ENCODE measurements around the gene ZNF789. TPM values are rescaled to one million over a fixed set of nuclear protein-coding genes. Genes with fewer than 3 reads are reported as not detected.

The ZNF789 gene
- polyA plus RNA-seq, 1 of the 3 experiments (the other 2 are of a cell fraction) = 27.7 TPM

DNA sequence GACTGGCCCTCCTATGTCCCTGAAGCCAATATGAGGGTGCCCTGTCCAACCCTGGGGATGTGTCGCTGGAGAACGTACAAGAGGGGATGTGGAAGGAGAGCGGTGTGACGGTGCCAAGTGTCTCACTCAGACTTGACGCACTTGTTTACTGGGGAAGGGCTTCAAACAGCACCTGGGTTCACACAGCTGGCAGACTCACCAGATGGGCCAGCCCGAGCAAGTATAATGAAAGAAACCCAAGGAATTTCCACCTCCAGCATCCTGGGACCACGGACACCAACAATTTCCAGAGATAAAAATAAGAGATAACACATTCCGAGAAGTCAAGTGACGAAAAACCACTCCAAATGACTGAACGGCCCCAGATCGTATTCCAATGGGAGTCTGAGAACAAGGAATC, 12.0 kb upstream of the ZNF789 start:
- no peaks in the 10 kb centered on the region for H3K27me3 ChIP-seq (ENCODE audit: insufficient read depth)
- H3K79me2 ChIP-seq (ENCODE audit: insufficient read depth) = peaks cover 96% of the 10 kb centered on the region
- ChIA-PET POLR2A (no interaction called here), CTCF (interaction anchor here (0.9 to 1.2 kb wide), 3 partner anchors 11 to 155 kb away, joined by 3 read pairs; no protein-coding TSS in a partner anchor)
- H3K9ac ChIP-seq = no peak overlapping the region
- H4K20me1 ChIP-seq (ENCODE audit: insufficient read depth) = peaks cover 53% of the 10 kb centered on the region
- H3K4me2 ChIP-seq = no peak overlapping the region
- peaks cover 46 to 62% of the 10 kb centered on the region in 2 experiments for H3K36me3 ChIP-seq (replicated peaks in 1 of 2; ENCODE audit: control insufficient read depth in 1 of 2, insufficient read depth in 2 of 2, low read length in 1 of 2)
- no peak overlapping the region for H3K27ac ChIP-seq (ENCODE audit: low read depth in 2 of 2, low read length in 1 of 2)
- 91% methylated on average over 11 of the region's 11 CpGs for WGBS (ENCODE audit: low lambda C conversion rate)
- H2AFZ ChIP-seq (ENCODE audit: low read depth) = no peak overlapping the region
- peaks cover 4 to 8% of the 10 kb centered on the region in 2 experiments; a peak in 2 of 4 replicates for H3K4me1 ChIP-seq (ENCODE audit: control insufficient read depth in 1 of 2, insufficient read depth in 2 of 2, low read depth in 1 of 2, low read length in 1 of 2)
- no peak for TF ChIP-seq SIN3A (IDR thresholded peaks at IDR 0.05; ENCODE audit: borderline replicate concordance, low read depth, low read length)
- no peak for TF ChIP-seq NFIC (IDR thresholded peaks at IDR 0.05; ENCODE audit: borderline replicate concordance)
- TF ChIP-seq EP300 (IDR thresholded peaks at IDR 0.05; ENCODE audit: borderline replicate concordance in 1 of 2, low read depth in 1 of 2, low read length in 1 of 2) = no peak
- no peak for TF ChIP-seq YY1 (IDR thresholded peaks at IDR 0.05; ENCODE audit: low read depth)
- TF ChIP-seq JUND (IDR thresholded peaks at IDR 0.05) = no peak
- TF ChIP-seq, protein P1, sequence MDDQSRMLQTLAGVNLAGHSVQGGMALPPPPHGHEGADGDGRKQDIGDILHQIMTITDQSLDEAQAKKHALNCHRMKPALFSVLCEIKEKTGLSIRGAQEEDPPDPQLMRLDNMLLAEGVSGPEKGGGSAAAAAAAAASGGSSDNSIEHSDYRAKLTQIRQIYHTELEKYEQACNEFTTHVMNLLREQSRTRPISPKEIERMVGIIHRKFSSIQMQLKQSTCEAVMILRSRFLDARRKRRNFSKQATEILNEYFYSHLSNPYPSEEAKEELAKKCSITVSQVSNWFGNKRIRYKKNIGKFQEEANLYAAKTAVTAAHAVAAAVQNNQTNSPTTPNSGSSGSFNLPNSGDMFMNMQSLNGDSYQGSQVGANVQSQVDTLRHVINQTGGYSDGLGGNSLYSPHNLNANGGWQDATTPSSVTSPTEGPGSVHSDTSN (IDR thresholded peaks at IDR 0.05) = no peak
- no peak for TF ChIP-seq TEAD4 (IDR thresholded peaks at IDR 0.05; ENCODE audit: borderline replicate concordance, insufficient read depth)
- no peak for TF ChIP-seq GABPA (IDR thresholded peaks at IDR 0.05; ENCODE audit: low read depth)
- TF ChIP-seq, protein P2, sequence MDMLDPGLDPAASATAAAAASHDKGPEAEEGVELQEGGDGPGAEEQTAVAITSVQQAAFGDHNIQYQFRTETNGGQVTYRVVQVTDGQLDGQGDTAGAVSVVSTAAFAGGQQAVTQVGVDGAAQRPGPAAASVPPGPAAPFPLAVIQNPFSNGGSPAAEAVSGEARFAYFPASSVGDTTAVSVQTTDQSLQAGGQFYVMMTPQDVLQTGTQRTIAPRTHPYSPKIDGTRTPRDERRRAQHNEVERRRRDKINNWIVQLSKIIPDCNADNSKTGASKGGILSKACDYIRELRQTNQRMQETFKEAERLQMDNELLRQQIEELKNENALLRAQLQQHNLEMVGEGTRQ (IDR thresholded peaks at IDR 0.05; ENCODE audit: borderline replicate concordance, low read depth, low read length) = no peak
- DNase-seq = no peak
- peaks cover 33% of the 10 kb centered on the region for H3F3A ChIP-seq (replicated peaks; ENCODE audit: insufficient read depth)
- H3K9me3 ChIP-seq = no peaks in the 10 kb centered on the region
- no peak overlapping the region for H3K4me3 ChIP-seq (ENCODE audit: low read depth in 2 of 2, low read length in 1 of 2)
- H3K9me2 ChIP-seq = no peaks in the 10 kb centered on the region

DNA sequence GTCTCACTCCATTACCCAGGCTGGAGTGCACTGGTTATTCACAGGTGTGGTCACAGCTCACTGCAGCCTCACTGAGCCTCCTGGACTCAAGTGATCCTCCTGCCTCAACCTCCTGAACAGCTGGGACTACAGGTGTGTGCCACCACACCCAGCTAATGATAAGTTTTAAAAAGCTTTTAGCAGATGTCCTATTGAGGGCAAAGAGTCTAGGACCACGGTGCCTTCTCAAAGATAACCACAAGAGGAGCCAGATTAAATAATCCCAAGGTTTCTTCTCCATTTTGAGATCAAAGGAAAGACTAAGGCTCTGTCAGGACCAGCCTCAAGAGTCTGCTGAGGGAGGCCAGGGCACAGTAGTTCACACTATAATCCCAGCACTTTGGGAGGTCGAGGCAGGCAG, 11.5 kb upstream of the ZNF789 start:
- H4K20me1 ChIP-seq (ENCODE audit: insufficient read depth) = peaks cover 53% of the 10 kb centered on the region
- POLR2A ChIA-PET = no interaction called here
- TF ChIP-seq EZH2phosphoT487 (IDR thresholded peaks at IDR 0.05; ENCODE audit: borderline replicate concordance, low read depth) = no peak
- TF ChIP-seq RXRA (IDR thresholded peaks at IDR 0.05; ENCODE audit: borderline replicate concordance, low read depth) = no peak
- no peak for TF ChIP-seq NFIC (IDR thresholded peaks at IDR 0.05; ENCODE audit: borderline replicate concordance)
- TF ChIP-seq TEAD4 (IDR thresholded peaks at IDR 0.05; ENCODE audit: borderline replicate concordance, insufficient read depth) = no peak
- no peak for TF ChIP-seq MEF2A (IDR thresholded peaks at IDR 0.05; ENCODE audit: borderline replicate concordance, low read depth)

More for the DNA sequence above, 11.5 kb upstream of the ZNF789 start:
- no peak for DNase-seq
- Histone ChIP-seq H3K9ac (no peak overlapping the region), H3K9me3 (no peaks in the 10 kb centered on the region), H2AFZ (ENCODE audit: low read depth) (no peak overlapping the region), H3K4me3 (ENCODE audit: low read depth in 2 of 2, low read length in 1 of 2) (no peak overlapping the region), H3K36me3 (replicated peaks in 1 of 2; ENCODE audit: control insufficient read depth in 1 of 2, insufficient read depth in 2 of 2, low read length in 1 of 2) (peaks cover 42 to 57% of the 10 kb centered on the region in 2 experiments), H3K9me2 (no peaks in the 10 kb centered on the region), H3K4me1 (ENCODE audit: control insufficient read depth in 1 of 2, insufficient read depth in 2 of 2, low read depth in 1 of 2, low read length in 1 of 2) (peaks cover 4 to 8% of the 10 kb centered on the region in 2 experiments; a peak in 2 of 4 replicates), H3K27me3 (ENCODE audit: insufficient read depth) (no peaks in the 10 kb centered on the region), H3K79me2 (ENCODE audit: insufficient read depth) (peaks cover 97% of the 10 kb centered on the region), H3K4me2 (no peak overlapping the region), H3F3A (replicated peaks; ENCODE audit: insufficient read depth) (peaks cover 33% of the 10 kb centered on the region), H3K27ac (ENCODE audit: low read depth in 2 of 2, low read length in 1 of 2) (no peak overlapping the region)
- CTCF ChIA-PET = interaction anchor here (1.0 to 1.2 kb wide), 2 partner anchors 12 to 155 kb away, joined by 3 read pairs; no protein-coding TSS in a partner anchor
- 76% methylated on average over 2 of the region's 2 CpGs for WGBS (ENCODE audit: low lambda C conversion rate)
